Transverse colon (tissue), 4 donors: ENCODE results near the gene KREMEN1. TPM values are rescaled to one million over a fixed set of nuclear protein-coding genes. Genes with fewer than 3 reads are reported as not detected.

Source experiments
- DNase-seq: peaks from one replicate; pipeline ENCODE4 v3.0.0-alpha.2; 2019
- H3K27ac ChIP-seq, 4 donors: fragments of 200-600 bp; sonication (generic); 2 replicates each; pipeline ENCODE4 v1.5.1; 2016 to 2018; ENCODE audit warnings: inconsistent platforms in 4 of 4
- H3K27me3 ChIP-seq: fragments of 200-600 bp; sonication (generic); 2 replicates; pipeline ENCODE4 v1.5.1; 2017; ENCODE audit warnings: inconsistent platforms
- H3K36me3 ChIP-seq, 4 donors: fragments of 200-600 bp; sonication (generic); 2 replicates each; pipeline ENCODE4 v1.5.1; 2017 to 2019; ENCODE audit warnings: inconsistent platforms in 4 of 4
- H3K4me1 ChIP-seq, 4 donors: fragments of 200-600 bp; sonication (generic); 2 replicates each; pipeline ENCODE4 v1.5.1; 2017 to 2020; ENCODE audit warnings: inconsistent platforms in 4 of 4
- H3K4me3 ChIP-seq, 4 donors: fragments of 200-600 bp; sonication (generic); 1 replicate in 1 of 4; 2 replicates in 3 of 4; pipeline versions ENCODE4 v1.5.1 to v1.6.1; 2017 to 2019; ENCODE audit warnings: inconsistent platforms in 4 of 4
- H3K9me3 ChIP-seq, 2 donors: fragments of 200-600 bp; sonication (generic); 2 replicates each; pipeline ENCODE4 v1.5.1; 2017 to 2019; ENCODE audit warnings: inconsistent platforms in 2 of 2
- EP300 ChIP-seq: sonication (generic); formaldehyde crosslinking; IDR thresholded peaks from one replicate; pipeline ENCODE4 v1.6.1; 2017; ENCODE audit warnings: antibody characterized with exemption, low read depth
- POLR2A ChIP-seq: fragments of 450-650 bp; IDR thresholded peaks from one replicate; pipeline ENCODE4 v1.6.1; 2016; ENCODE audit warnings: antibody characterized with exemption, mild to moderate bottlenecking, moderate library complexity
- POLR2AphosphoS5 ChIP-seq, 3 donors: sonication (generic); formaldehyde crosslinking; IDR thresholded peaks; one replicate each; pipeline ENCODE4 v1.6.1; 2016; ENCODE audit warnings: antibody characterized with exemption in 3 of 3
- WGBS, 2 donors: methylation state at CpG; one replicate each; pipeline ENCODE4 v1.1.5; 2018; ENCODE audit warnings: low coverage in 1 of 2; 5-methylcytosine and 5-hydroxymethylcytosine counted together
- in situ Hi-C, 4 donors: fragments of 200-750 bp; cut with MboI; loops; one replicate each; pipeline versions ENCODE4 v1.15.0 to v1.15.1; 2017; ENCODE audit warnings: low sequenced_read_pairs in 3 of 4, low pct_ligation_motif_present in 1 of 4, low pct_unique_long_range_greater_than_20kb in 1 of 4
- intact Hi-C: fragments of 100-400 bp; cut with DNase I; formaldehyde crosslinking; loops from one replicate; pipeline ENCODE4 v1.15.1; 2023; ENCODE audit warnings: low total_unique reads
- total RNA-seq, 4 donors: library from RNA; depleted of rRNA; stranded (reverse); fragments of >200 nt; gene quantifications; one replicate each; pipeline ENCODE4 v1.1.0, GENCODE V29; 2016
- TF ChIP-seq, protein P1 (sequence below), 5 experiments: fragments of 200-600 bp in 3 of 5; fragments of 450-650 bp in 2 of 5; sonication (generic) in 3 of 5; IDR thresholded peaks; 1 replicate in 2 of 5; 2 replicates in 3 of 5; pipeline ENCODE4 v1.5.1; 2016 to 2017; ENCODE audit warnings: antibody characterized with exemption in 5 of 5, inconsistent platforms in 3 of 5, mild to moderate bottlenecking in 2 of 5, moderate library complexity in 1 of 5

KREMEN1 gene
- total RNA-seq, 4 donors from 2014 or later = 5.2 to 39.2 (median 20.1) TPM

DNA sequence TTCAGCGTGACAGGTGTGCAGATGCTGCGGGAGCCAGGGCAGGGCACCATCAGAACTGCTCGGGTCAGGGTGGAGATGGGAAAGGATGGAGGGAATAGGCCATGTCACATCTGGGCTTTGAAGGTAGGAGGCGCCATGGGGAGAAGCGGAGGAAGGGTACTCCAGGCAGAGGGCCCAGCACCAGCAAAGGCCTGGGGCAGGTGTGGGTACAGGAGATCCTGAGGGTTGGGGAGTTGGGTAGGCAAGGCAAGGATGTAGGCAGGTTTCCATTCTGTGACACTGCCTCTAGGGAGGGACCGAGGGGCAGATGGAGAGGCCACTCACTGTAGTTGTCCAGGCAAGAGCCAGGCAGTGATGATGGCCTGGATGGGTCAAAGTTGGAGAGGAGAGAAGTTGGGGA lies 141.4 kb downstream of the KREMEN1 start:
- TF ChIP-seq POLR2A (no peak), EP300 (no peak), POLR2AphosphoS5 (IDR thresholded peaks at IDR 0.05) (no peak)
- TF ChIP-seq, protein P1, sequence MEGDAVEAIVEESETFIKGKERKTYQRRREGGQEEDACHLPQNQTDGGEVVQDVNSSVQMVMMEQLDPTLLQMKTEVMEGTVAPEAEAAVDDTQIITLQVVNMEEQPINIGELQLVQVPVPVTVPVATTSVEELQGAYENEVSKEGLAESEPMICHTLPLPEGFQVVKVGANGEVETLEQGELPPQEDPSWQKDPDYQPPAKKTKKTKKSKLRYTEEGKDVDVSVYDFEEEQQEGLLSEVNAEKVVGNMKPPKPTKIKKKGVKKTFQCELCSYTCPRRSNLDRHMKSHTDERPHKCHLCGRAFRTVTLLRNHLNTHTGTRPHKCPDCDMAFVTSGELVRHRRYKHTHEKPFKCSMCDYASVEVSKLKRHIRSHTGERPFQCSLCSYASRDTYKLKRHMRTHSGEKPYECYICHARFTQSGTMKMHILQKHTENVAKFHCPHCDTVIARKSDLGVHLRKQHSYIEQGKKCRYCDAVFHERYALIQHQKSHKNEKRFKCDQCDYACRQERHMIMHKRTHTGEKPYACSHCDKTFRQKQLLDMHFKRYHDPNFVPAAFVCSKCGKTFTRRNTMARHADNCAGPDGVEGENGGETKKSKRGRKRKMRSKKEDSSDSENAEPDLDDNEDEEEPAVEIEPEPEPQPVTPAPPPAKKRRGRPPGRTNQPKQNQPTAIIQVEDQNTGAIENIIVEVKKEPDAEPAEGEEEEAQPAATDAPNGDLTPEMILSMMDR (IDR thresholded peaks at IDR 0.05) = no peak
- Histone ChIP-seq H3K4me1 (no peaks in the 10 kb centered on the region), H3K27ac (no peak overlapping the region), H3K36me3 (no peaks in the 10 kb centered on the region), H3K9me3 (no peaks in the 10 kb centered on the region), H3K27me3 (no peaks in the 10 kb centered on the region), H3K4me3 (no peak overlapping the region)
- intact Hi-C loops (no loop called here), in situ Hi-C loops (no loop called here)
- no peak for DNase-seq
- WGBS, 2 donors = 86 to 90% methylated on average over 4 to 6 of the region's 6 CpGs

DNA sequence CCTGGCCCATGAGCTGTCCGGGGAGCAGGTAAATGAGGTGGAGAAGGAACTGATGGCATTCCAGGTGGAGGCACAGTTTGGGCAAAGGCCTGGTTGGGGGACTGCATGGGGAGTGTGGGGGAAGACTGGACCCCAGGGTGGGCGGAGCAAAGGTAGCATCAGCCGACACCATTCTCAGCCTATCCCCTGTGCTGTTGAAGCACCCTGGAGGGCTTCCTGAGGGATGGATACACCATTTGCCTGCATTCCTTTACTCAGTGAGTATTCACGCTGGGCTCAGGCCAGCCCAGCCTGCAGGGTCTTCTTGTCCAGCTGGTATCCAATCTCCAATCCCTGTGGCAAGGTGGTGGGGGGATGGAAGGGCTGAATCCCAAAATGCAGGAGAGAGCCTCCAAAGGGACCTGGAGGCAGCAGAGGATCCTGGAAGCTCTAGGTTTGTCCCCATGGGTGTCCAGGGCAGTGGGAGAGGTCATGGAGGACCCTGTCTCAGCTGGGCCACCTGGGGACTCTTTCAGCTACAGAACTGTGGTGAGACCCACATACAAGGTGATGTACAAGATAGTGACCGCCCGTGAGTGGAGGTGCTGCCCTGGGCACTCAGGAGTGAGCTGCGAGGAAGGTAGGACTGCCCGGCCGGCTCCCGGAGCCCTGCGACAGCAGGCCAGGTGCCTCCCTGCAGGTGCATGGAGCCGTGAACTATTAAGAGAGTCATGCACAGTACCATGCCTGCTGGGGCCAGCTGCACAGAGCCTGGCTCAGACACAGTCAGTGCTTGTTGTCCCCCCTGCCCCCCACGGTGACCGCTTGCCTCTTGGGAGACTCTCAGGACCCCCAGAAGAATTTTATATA lies 142.4 kb downstream of the KREMEN1 start:
- in situ Hi-C loops = no loop called here

DNA sequence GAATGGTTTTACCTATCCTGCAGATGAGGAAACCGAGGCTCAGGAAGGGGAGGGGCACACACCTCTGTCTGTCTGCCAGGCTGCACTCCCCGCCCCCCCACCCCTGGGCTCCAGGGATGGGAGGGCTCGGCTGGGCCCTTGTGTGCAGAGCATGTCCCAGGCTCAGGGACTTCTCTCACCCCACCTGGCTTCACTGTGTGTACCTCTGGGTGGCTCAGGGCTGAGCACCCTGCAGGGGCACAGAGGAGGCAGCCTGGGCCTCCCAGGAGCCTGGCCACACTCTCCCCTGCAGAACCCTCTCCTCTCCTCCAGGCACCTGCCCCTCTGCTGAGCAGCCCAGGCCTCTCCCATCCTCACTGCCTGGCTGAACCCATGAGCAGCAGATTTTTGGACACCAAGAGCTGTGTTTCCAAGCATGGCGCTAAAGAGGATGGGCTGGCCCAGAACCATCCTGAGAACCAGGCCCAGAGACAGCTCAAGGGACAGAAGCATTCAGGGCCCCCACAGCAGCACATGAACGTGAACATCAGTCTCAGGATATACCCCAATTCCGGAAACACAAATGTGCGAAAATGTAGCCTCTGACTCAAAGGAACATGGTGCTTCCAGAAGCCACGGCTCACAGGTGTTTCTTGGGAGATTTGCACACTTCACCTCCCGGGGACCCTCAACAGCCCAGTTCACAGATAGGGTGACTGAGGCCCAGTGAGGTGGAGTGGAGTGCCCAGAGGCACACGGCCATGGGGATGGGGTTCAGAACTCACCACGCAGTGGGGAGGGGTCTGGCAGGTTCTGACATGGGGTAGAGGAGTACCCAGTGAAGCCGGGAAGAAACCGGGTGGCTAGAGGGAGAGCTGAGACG lies 143.4 kb downstream of the KREMEN1 start:
- H3K36me3 ChIP-seq = no peaks in the 10 kb centered on the region
- 83% methylated on average over 12 of the region's 14 CpGs; no CpG with 5 or more reads in 1 of the 2 donors for WGBS, 2 donors
- no peak overlapping the region for H3K27ac ChIP-seq
- H3K4me1 ChIP-seq = no peaks in the 10 kb centered on the region
- no peaks in the 10 kb centered on the region for H3K9me3 ChIP-seq
- H3K4me3 ChIP-seq = no peak overlapping the region
- no peaks in the 10 kb centered on the region for H3K27me3 ChIP-seq
- intact Hi-C loops = no loop called here
- TF ChIP-seq EP300 (no peak), POLR2A (no peak)
- TF ChIP-seq, protein P1 (IDR thresholded peaks at IDR 0.05) = no peak
- no peak for DNase-seq
- in situ Hi-C loops = no loop called here

More for the DNA sequence above, 142.4 kb downstream of the KREMEN1 start:
- no peak overlapping the region for H3K27ac ChIP-seq
- TF ChIP-seq POLR2A (no peak), EP300 (no peak), POLR2AphosphoS5 (IDR thresholded peaks at IDR 0.05) (no peak)
- TF ChIP-seq, protein P1 (IDR thresholded peaks at IDR 0.05) = no peak
- no peaks in the 10 kb centered on the region for H3K36me3 ChIP-seq
- WGBS, 2 donors = 83% methylated on average over 14 of the region's 14 CpGs; no CpG with 5 or more reads in 1 of the 2 donors
- no peak overlapping the region for H3K4me3 ChIP-seq
- intact Hi-C loops = no loop called here
- DNase-seq = no peak
- H3K27me3 ChIP-seq = no peaks in the 10 kb centered on the region
- H3K4me1 ChIP-seq = no peaks in the 10 kb centered on the region
- no peaks in the 10 kb centered on the region for H3K9me3 ChIP-seq

DNA sequence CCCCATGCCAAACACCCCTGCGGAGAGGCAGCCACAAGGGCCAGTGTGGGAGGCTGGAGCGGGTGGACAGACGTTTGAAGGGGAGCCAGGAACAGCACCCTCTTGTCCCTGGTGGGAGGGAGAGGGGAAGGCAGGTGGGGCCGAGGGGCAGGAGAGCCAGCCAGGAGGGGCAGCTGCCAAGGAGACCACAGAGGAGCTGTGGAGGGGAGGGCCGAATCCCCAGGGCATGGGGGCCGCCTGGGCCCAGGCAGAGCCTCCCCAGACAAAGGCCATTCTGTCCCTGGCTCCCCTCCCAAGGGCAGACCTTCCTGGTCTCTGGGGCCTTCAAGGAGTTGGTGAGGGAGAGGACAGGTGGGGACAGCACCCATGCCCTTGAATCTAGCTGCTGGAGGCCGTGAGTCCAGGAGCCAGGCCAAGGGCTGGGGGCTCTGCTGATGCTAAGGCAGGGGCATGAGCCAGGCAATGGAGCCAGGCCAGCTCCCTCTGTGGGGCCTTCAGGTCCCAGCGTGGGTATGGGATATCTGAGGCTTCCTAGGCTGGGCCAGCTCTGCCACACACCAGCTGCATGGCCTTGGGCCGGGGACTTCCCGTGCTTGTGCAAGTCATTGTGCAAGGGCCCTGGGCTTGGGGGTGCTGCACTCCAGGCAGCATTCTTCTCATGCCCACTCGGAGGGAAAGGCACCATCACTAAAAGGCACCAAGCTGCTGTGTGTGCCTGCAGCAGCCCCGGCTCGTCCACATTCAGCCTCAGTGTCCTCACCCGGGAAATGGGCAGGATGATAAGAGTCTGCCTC lies 144.2 kb downstream of the KREMEN1 start:
- Histone ChIP-seq H3K27ac (no peak overlapping the region), H3K9me3 (no peaks in the 10 kb centered on the region), H3K4me1 (no peaks in the 10 kb centered on the region), H3K36me3 (no peaks in the 10 kb centered on the region), H3K27me3 (no peaks in the 10 kb centered on the region), H3K4me3 (no peak overlapping the region)
- intact Hi-C loops = no loop called here
- in situ Hi-C loops = no loop called here
- WGBS, 2 donors = 76 to 83% methylated on average over 2 to 14 of the region's 14 CpGs
- DNase-seq = no peak
- no peak for TF ChIP-seq POLR2AphosphoS5 (IDR thresholded peaks at IDR 0.05)
- TF ChIP-seq, protein P1 (IDR thresholded peaks at IDR 0.05) = no peak
- no peak for TF ChIP-seq EP300
- TF ChIP-seq POLR2A = no peak
